ENCODE measurements around the gene ZFHX2.
"Not testable (repeated sequence)": the region's sequence is repeated elsewhere in the genome, so short reads cannot be mapped to it uniquely, and the experiment has no call there.

ZFHX2 gene

DNA sequence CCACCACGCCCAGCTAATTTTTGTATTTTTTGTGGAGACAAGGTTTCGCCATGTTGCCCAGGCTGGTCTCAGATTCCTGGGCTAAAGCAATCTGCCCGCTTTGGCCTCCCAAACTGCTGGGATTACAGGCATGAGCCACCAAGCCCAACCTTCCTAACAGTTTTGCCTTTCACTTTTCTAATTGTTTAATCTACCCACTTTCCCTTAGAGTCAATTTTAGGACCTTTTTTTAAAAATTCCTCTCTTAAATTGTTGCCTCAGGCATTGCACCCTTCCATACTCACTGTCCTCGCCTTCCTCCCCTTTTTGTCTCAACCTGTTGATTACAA lies 11.5 kb downstream of the ZFHX2 start:
- TF ChIP-seq, protein P1, sequence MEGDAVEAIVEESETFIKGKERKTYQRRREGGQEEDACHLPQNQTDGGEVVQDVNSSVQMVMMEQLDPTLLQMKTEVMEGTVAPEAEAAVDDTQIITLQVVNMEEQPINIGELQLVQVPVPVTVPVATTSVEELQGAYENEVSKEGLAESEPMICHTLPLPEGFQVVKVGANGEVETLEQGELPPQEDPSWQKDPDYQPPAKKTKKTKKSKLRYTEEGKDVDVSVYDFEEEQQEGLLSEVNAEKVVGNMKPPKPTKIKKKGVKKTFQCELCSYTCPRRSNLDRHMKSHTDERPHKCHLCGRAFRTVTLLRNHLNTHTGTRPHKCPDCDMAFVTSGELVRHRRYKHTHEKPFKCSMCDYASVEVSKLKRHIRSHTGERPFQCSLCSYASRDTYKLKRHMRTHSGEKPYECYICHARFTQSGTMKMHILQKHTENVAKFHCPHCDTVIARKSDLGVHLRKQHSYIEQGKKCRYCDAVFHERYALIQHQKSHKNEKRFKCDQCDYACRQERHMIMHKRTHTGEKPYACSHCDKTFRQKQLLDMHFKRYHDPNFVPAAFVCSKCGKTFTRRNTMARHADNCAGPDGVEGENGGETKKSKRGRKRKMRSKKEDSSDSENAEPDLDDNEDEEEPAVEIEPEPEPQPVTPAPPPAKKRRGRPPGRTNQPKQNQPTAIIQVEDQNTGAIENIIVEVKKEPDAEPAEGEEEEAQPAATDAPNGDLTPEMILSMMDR (IDR thresholded peaks at IDR 0.05; ENCODE audit: low read depth, low read length) = no peak
- no peak for DNase-seq

DNA sequence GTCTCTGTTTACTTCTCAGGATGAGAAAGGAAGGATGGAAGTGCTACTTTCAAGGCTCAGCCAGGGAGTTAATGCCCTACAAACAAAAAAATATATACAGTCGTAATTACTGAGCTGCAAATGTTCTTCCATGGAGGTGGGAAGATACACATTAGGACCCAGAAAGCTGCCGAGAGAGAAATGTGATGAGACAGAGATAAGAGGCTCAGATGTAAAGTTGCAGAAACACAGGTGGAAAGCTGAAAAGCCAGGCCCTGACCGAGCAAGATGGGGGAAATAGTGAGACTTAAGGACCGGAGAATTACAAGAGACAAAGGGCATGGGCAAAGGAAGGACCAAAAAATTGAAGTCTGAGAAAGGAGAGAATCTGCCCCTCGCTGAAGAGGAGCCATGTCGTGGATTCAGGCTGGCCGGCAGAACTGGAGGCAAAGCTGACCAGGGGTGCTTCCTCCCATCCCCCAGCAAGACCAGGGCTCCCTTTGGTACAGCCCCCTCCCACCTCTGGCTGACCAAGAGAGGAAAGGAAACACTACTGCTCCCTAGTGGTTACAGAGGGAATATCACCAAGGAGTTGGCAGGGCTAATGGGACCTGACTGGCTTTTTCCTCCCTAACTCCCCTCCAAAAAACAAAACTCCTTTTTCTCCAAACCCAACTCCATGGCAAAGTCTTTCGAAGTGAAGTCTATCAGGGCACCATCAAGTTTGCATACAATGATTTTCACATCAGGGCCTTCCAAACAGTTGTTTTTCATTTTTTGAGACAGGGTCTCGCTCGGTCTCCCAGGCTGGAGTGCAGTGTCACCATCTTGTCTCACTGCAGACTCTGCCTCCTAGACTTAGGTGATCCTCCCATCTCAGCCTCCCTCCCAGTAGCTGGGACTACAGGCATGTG lies 12.1 kb downstream of the ZFHX2 start:
- Histone ChIP-seq H3K4me3 (ENCODE audit: low read depth, low read length) (no peak overlapping the region), H3K9me3 (ENCODE audit: severe bottlenecking) (no peaks in the 10 kb centered on the region), H3K36me3 (no peaks in the 10 kb centered on the region; the same call in 1 of the 2 replicates), H3K27me3 (ENCODE audit: insufficient read depth, low read depth, severe bottlenecking) (no peaks in the 10 kb centered on the region), H3K27ac (peak overlapping the region; percentile 76)
- TF ChIP-seq, protein P1 (IDR thresholded peaks at IDR 0.05; ENCODE audit: low read depth, low read length) = peak; percentile 83
- peak; percentile 75 for DNase-seq

More for the DNA sequence above, 11.5 kb downstream of the ZFHX2 start:
- Histone ChIP-seq H3K27ac (no peak overlapping the region), H3K27me3 (ENCODE audit: insufficient read depth, low read depth, severe bottlenecking) (no peaks in the 10 kb centered on the region), H3K4me3 (ENCODE audit: low read depth, low read length) (no peak overlapping the region), H3K36me3 (no peaks in the 10 kb centered on the region; the same call in 1 of the 2 replicates), H3K9me3 (ENCODE audit: severe bottlenecking) (no peaks in the 10 kb centered on the region)

DNA sequence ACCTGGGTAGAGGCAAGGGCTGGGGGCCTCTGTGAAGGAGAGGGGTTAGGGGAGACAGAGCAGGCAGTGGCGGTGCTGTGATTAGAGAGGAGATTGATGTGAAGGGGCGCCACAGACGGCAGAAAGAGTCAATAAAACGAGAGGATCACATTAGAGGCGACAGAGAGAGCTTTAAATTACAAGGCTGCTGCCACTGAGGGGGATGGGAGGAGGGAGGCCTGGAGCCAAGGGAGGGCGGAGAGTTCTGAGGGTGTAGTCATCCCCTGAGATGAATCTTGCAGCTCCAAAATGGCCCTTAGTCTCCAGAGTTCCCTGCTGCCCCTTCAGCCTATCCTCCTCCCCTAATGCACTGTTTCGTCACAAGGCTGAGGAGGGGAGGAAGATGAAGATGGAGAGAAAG lies 12.8 kb downstream of the ZFHX2 start:
- Histone ChIP-seq H3K36me3 (no peaks in the 10 kb centered on the region; the same call in 1 of the 2 replicates), H3K9me3 (ENCODE audit: severe bottlenecking) (no peaks in the 10 kb centered on the region), H3K27me3 (ENCODE audit: insufficient read depth, low read depth, severe bottlenecking) (no peaks in the 10 kb centered on the region), H3K27ac (peak overlapping the region; percentile 76), H3K4me3 (ENCODE audit: low read depth, low read length) (peak overlapping the region; percentile 3; the same call in 1 of the 2 replicates)
- peak; percentile 79 for DNase-seq
- TF ChIP-seq, protein P1 (IDR thresholded peaks at IDR 0.05; ENCODE audit: low read depth, low read length) = no peak

DNA sequence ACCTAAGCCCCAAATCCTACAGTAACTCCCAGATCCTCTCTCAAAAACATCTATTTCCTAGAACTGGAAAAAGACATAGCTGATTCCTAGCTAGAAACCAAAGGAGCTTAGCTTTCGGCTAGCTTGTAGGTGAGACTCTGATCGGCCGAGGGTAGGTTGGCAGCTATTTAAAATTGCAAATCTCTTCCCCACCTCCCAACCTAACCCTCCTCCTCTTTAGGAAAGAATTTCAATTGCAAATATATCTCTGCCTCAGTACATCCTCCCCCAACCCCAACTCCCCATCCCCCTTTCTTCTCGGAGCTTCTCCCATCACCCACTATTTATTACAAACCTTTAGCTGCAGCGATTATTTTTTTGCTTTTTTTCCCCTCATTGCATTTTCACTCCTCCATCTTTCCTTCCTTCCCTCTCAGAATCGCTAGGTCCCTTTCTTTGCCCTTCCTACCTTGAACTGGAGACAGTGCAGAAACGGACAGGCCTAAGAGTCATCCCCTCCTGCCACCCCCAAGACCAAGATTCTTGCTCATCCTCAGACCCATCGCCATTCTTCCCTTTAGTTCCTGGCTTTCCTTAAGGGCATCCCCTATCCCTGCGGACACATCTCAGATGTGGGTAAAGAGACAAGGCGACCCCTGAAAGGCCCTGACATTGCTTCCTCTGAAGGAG lies 13.4 kb downstream of the ZFHX2 start:
- DNase-seq = no peak
- Histone ChIP-seq H3K27me3 (ENCODE audit: insufficient read depth, low read depth, severe bottlenecking) (no peaks in the 10 kb centered on the region), H3K4me3 (ENCODE audit: low read depth, low read length) (peak overlapping the region; percentile 17), H3K9me3 (ENCODE audit: severe bottlenecking) (no peaks in the 10 kb centered on the region), H3K36me3 (no peaks in the 10 kb centered on the region; the same call in 1 of the 2 replicates), H3K27ac (peak overlapping the region; percentile 76)
- TF ChIP-seq, protein P1 (IDR thresholded peaks at IDR 0.05; ENCODE audit: low read depth, low read length) = no peak

DNA sequence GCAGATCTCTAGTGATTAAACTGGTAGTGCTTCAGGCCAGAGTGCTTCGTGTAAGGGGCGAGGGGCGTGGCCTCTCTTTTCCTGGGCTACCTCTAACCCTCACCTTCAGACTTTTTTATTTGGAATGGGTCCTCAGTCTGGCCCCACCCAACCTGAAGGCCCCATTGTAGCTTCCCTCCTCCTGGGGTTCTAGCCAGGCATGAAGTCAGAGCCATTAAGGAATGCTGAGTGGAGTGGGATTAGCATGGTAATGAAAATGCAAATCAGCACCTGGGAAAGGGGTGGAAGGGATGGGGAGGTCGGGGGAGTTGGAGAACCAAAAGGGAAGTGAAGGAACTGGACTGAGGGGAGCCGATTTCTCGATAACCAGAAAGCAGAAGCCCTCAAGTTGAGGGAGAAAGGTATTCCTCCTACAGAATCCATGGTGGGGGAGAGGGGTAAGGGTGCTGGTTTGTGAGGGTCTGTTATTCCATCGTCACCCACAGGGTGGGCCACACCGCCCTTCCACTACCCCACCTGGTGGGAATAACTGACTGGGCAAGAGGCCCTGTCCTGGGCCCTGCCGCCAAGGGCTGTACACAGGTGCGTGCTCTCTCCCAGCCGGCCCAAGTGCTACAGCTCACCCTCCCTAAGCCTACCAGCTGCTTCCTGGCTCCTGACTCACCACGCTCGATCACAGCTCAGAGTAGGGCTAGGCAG lies 14.1 kb downstream of the ZFHX2 start:
- H3K27me3 ChIP-seq (ENCODE audit: insufficient read depth, low read depth, severe bottlenecking) = no peaks in the 10 kb centered on the region
- H3K27ac ChIP-seq = peak overlapping the region; percentile 76
- TF ChIP-seq, protein P1 (IDR thresholded peaks at IDR 0.05; ENCODE audit: low read depth, low read length) = no peak
- H3K9me3 ChIP-seq (ENCODE audit: severe bottlenecking) = no peaks in the 10 kb centered on the region
- H3K4me3 ChIP-seq (ENCODE audit: low read depth, low read length) = no peak overlapping the region; the same call in 1 of the 2 replicates
- DNase-seq = peak; percentile 80
- no peaks in the 10 kb centered on the region for H3K36me3 ChIP-seq

DNA sequence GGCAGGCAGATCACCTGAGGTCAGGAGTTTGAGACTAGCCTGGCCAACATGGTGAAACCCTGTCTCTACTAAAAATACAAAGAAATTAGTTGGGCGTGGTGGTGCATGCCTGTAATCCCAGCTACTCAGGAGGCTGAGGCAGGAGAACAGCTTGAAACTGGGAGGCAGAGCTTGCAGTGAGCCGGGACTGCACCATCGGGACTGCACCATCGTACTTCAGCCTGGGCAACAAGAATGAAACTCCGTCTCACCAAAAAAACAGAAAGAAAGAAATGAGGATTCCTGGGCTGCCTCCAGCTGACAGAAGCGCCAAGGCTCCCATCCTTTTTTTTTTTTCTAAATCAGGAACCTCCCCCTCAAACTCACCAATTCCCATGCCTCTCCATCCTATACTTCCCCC lies 14.7 kb downstream of the ZFHX2 start:
- H3K9me3 ChIP-seq (ENCODE audit: severe bottlenecking); H3K4me3 ChIP-seq (ENCODE audit: low read depth, low read length); H3K36me3 ChIP-seq; H3K27me3 ChIP-seq (ENCODE audit: insufficient read depth, low read depth, severe bottlenecking); H3K27ac ChIP-seq; DNase-seq: not testable (repeated sequence)
